ENCODE measurements around the gene INSIG2.

INSIG2 gene

GRCh38 chr2:118052474-118052873 lies 35.8 kb upstream of the INSIG2 start:
- H3K36me3 Mint-ChIP-seq (ENCODE audit: low read depth), result no peaks in the 10 kb centered on the region
- H3K27me3 Mint-ChIP-seq (ENCODE audit: low read depth), result peaks cover 36% of the 10 kb centered on the region
- no peak for DNase-seq (ENCODE audit: low spot score)
- H3K4me1 Mint-ChIP-seq (ENCODE audit: low read depth), result peaks cover 5% of the 10 kb centered on the region
- no peaks in the 10 kb centered on the region for H3K9me3 Mint-ChIP-seq
- no peak overlapping the region for H3K4me3 Mint-ChIP-seq
- H3K27ac Mint-ChIP-seq, result no peak overlapping the region

DNA sequence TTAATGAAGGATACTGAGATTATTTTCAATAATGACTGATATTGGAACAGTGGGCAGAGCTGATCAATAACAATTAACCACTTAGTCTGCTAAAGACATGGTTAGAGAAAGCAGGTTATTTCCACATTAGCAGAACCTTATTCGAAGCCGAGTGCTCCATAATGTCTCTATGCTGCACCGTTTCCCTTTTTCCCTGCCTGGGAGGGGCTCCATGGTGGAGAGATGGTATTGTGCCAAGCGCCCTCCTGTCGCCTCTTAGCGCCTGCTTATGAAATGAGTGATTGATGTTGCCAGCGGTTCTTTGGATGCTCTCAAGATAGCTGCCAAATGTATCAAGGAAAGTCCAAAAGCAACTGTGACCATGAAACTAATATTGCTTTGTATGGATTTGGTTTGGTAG lies 34.6 kb upstream of the INSIG2 start:
- no peaks in the 10 kb centered on the region for H3K36me3 Mint-ChIP-seq (ENCODE audit: low read depth)
- H3K4me1 Mint-ChIP-seq (ENCODE audit: low read depth), result peaks cover 3% of the 10 kb centered on the region
- no peak overlapping the region for H3K27ac Mint-ChIP-seq
- no peak overlapping the region for H3K4me3 Mint-ChIP-seq
- no peaks in the 10 kb centered on the region for H3K9me3 Mint-ChIP-seq
- no peak for DNase-seq (ENCODE audit: low spot score)
- peaks cover 38% of the 10 kb centered on the region for H3K27me3 Mint-ChIP-seq (ENCODE audit: low read depth)

GRCh38 chr2:118054213-118055008 lies 33.9 kb upstream of the INSIG2 start:
- H3K4me1 Mint-ChIP-seq (ENCODE audit: low read depth), result peaks cover 3% of the 10 kb centered on the region
- no peak overlapping the region for H3K27ac Mint-ChIP-seq
- no peaks in the 10 kb centered on the region for H3K36me3 Mint-ChIP-seq (ENCODE audit: low read depth)
- H3K27me3 Mint-ChIP-seq (ENCODE audit: low read depth), result peaks cover 35% of the 10 kb centered on the region
- H3K4me3 Mint-ChIP-seq, result no peak overlapping the region
- no peak for DNase-seq (ENCODE audit: low spot score)
- H3K9me3 Mint-ChIP-seq, result no peaks in the 10 kb centered on the region

DNA sequence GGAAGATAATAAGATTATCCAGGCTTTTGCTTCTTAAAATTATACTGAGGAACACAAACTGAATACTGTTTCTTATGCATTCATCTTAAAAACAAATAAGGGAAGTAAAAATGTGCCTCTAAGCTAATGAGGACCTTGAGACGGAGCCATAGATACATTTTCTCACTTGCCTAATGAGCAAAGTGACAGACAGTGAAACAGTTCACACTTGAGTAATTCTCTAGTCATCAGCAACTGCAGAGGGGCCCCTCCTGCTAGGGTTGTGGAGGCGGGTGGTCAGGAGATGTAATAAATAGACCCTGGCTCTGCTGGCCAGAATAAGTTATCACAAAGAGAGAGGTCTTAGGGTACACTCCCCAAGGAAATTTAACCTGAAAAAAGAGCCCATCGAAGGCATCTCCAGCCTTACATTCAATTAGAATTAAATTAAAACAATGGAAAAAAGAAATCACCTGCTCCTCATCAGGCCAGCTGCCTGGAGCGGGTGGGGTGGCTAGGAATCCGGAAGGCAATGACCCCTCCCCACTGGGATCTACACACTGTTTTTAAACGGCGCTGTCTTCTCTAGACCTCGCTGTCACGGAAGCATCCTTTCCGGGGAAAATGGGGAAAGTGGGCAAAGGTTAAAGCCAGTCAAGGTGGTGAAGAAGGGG lies 32.6 kb upstream of the INSIG2 start:
- no peak overlapping the region for H3K4me3 Mint-ChIP-seq
- H3K9me3 Mint-ChIP-seq, result no peaks in the 10 kb centered on the region
- no peak for DNase-seq (ENCODE audit: low spot score)
- peaks cover 5% of the 10 kb centered on the region for H3K4me1 Mint-ChIP-seq (ENCODE audit: low read depth)
- peaks cover 25% of the 10 kb centered on the region for H3K27me3 Mint-ChIP-seq (ENCODE audit: low read depth)
- H3K27ac Mint-ChIP-seq, result no peak overlapping the region
- H3K36me3 Mint-ChIP-seq (ENCODE audit: low read depth), result no peaks in the 10 kb centered on the region

DNA sequence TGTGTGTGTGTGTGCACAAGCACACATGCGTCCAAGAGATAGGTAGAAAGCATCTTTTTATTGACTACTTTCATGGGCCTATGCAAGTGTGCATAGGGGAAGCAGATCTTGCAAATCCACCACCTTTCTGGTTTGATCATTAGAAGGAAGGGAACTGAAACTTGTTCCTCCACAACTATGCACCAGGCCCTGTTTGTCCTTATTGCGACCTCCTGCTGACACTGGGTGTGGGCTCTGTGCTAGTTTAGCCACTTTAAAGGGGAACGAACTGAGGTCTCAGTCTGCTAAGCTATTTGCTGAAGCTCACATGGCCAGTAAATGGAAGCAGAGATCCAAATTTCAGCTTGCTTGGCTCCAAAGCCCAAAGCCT lies 32.1 kb upstream of the INSIG2 start:
- H3K27me3 Mint-ChIP-seq (ENCODE audit: low read depth), result peaks cover 23% of the 10 kb centered on the region
- H3K36me3 Mint-ChIP-seq (ENCODE audit: low read depth), result no peaks in the 10 kb centered on the region
- no peaks in the 10 kb centered on the region for H3K9me3 Mint-ChIP-seq
- H3K4me1 Mint-ChIP-seq (ENCODE audit: low read depth), result peaks cover 5% of the 10 kb centered on the region
- no peak for DNase-seq (ENCODE audit: low spot score)
- no peak overlapping the region for H3K27ac Mint-ChIP-seq
- no peak overlapping the region for H3K4me3 Mint-ChIP-seq

GRCh38 chr2:118056801-118057200 lies 31.5 kb upstream of the INSIG2 start:
- Mint-ChIP-seq H3K9me3 (no peaks in the 10 kb centered on the region), H3K4me1 (ENCODE audit: low read depth) (peaks cover 7% of the 10 kb centered on the region), H3K27ac (no peak overlapping the region)

DNA sequence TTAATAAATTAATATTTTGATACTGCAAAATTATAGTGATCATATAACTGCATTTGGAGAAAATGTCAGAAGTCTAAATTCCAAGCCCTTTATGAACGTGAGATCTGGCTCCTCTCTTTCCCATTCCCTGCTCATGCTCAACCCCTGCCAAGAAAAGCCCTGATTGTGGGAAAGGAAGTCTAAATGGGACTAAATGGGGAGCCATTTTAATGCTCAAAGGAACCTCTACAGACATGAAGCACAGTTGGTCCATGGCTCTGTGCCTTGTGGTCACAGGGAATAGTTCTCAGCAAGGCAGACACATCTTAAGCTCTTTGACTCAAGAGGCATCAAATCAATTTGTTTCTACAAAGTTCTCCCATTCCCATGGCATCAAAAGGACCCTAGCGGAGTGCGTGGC lies 29.3 kb upstream of the INSIG2 start:
- no peak for DNase-seq (ENCODE audit: low spot score)
- no peak overlapping the region for H3K27ac Mint-ChIP-seq
- H3K4me1 Mint-ChIP-seq (ENCODE audit: low read depth), result peaks cover 7% of the 10 kb centered on the region
- H3K36me3 Mint-ChIP-seq (ENCODE audit: low read depth), result no peaks in the 10 kb centered on the region
- no peaks in the 10 kb centered on the region for H3K9me3 Mint-ChIP-seq
- H3K4me3 Mint-ChIP-seq, result no peak overlapping the region
- H3K27me3 Mint-ChIP-seq (ENCODE audit: low read depth), result peaks cover 17% of the 10 kb centered on the region

More at GRCh38 chr2:118056801-118057200, 31.5 kb upstream of the INSIG2 start:
- H3K4me3 Mint-ChIP-seq, result no peak overlapping the region
- DNase-seq (ENCODE audit: low spot score), result no peak
- H3K27me3 Mint-ChIP-seq (ENCODE audit: low read depth), result peaks cover 20% of the 10 kb centered on the region
- H3K36me3 Mint-ChIP-seq (ENCODE audit: low read depth), result no peaks in the 10 kb centered on the region

DNA sequence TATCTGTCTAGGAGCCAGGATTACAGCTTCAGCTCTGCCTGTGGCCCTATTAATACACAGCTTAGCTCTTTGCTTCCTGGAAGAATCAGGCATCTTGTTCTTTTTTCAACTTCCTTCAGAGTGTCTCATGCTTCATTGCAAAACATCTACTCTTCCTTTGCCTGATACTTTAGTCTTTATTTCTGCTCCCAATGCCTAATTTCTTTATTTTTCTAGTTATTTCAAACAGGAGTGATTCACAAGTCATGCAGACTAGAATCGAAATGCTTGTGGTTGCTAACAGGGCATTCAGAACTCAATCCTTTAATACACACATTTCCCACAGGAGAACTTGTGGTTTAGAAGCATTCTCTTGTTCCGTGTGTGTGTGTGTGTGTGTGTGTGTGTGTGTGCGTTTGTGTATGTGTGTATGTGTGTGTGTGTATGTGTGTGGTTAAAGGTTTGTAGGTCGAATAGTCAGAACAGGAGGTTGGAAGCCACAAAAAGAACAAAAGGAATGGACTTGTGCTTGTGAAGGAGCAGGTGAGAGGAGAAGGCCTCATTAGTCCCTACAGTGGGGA lies 28.3 kb upstream of the INSIG2 start:
- Mint-ChIP-seq H3K36me3 (ENCODE audit: low read depth) (no peaks in the 10 kb centered on the region), H3K9me3 (no peaks in the 10 kb centered on the region), H3K4me3 (no peak overlapping the region), H3K27me3 (ENCODE audit: low read depth) (peaks cover 18% of the 10 kb centered on the region), H3K27ac (no peak overlapping the region), H3K4me1 (ENCODE audit: low read depth) (peaks cover 7% of the 10 kb centered on the region)
- no peak for DNase-seq (ENCODE audit: low spot score)

DNA sequence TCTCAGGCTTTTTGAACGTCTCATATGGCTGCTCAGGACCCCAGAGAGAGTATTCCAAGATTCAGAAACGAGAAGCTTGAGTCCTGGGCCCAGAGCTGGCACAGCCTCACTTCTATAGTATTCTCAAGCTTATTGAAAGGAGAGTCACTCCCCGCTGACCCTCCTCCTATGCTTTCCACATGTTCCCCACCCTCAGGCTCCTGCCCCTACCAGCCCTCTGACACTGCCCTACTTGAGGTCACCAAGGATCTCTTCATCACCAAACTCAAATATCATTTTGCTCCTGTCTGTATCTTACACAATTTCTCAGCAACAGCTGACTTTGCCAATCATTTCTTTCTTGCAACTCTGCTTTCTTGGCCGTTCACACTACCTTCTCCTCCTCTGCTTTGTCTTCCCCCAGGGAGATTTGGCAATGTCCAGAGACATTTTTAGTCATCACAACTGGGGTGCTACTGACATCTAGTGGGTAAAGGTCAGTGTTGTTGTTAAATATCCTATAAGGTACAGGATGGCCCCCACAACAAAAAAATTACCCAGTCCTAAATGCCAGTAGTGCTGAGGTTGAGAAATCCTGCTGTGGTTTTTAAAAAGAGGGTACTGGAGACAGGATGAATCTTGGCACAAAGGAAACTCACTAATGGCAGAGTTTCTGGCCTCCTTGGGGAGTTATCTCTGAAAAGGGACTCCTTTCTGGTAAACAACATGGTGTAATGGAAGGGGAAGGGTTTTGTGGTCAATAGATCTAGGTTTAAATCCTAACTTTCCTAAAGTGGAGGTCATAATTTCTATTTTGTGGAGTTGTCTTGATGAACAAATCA lies 26.9 kb upstream of the INSIG2 start:
- H3K36me3 Mint-ChIP-seq (ENCODE audit: low read depth), result no peaks in the 10 kb centered on the region
- DNase-seq (ENCODE audit: low spot score), result no peak
- no peaks in the 10 kb centered on the region for H3K9me3 Mint-ChIP-seq
- H3K4me1 Mint-ChIP-seq (ENCODE audit: low read depth), result peaks cover 7% of the 10 kb centered on the region
- no peak overlapping the region for H3K4me3 Mint-ChIP-seq
- no peak overlapping the region for H3K27ac Mint-ChIP-seq
- peaks cover 13% of the 10 kb centered on the region for H3K27me3 Mint-ChIP-seq (ENCODE audit: low read depth)

GRCh38 chr2:118062048-118062447 lies 26.2 kb upstream of the INSIG2 start:
- no peaks in the 10 kb centered on the region for H3K36me3 Mint-ChIP-seq (ENCODE audit: low read depth)
- no peak overlapping the region for H3K4me3 Mint-ChIP-seq
- DNase-seq (ENCODE audit: low spot score), result no peak
- no peak overlapping the region for H3K27ac Mint-ChIP-seq
- peaks cover 7% of the 10 kb centered on the region for H3K4me1 Mint-ChIP-seq (ENCODE audit: low read depth)
- peaks cover 13% of the 10 kb centered on the region for H3K27me3 Mint-ChIP-seq (ENCODE audit: low read depth)
- no peaks in the 10 kb centered on the region for H3K9me3 Mint-ChIP-seq

GRCh38 chr2:118062669-118063068 lies 25.6 kb upstream of the INSIG2 start:
- H3K27ac Mint-ChIP-seq, result no peak overlapping the region
- H3K4me1 Mint-ChIP-seq (ENCODE audit: low read depth), result peaks cover 7% of the 10 kb centered on the region
- no peaks in the 10 kb centered on the region for H3K36me3 Mint-ChIP-seq (ENCODE audit: low read depth)

GRCh38 chr2:118065015-118065706 lies 23.1 kb upstream of the INSIG2 start:
- H3K27me3 Mint-ChIP-seq (ENCODE audit: low read depth), result peaks cover 21% of the 10 kb centered on the region
- peaks cover 3% of the 10 kb centered on the region for H3K4me1 Mint-ChIP-seq (ENCODE audit: low read depth)
- H3K4me3 Mint-ChIP-seq, result no peak overlapping the region
- no peak for DNase-seq (ENCODE audit: low spot score)
- no peak overlapping the region for H3K27ac Mint-ChIP-seq
- H3K9me3 Mint-ChIP-seq, result no peaks in the 10 kb centered on the region
- H3K36me3 Mint-ChIP-seq (ENCODE audit: low read depth), result no peaks in the 10 kb centered on the region

More at GRCh38 chr2:118062669-118063068, 25.6 kb upstream of the INSIG2 start:
- Mint-ChIP-seq H3K27me3 (ENCODE audit: low read depth) (peaks cover 13% of the 10 kb centered on the region), H3K9me3 (no peaks in the 10 kb centered on the region), H3K4me3 (no peak overlapping the region)
- DNase-seq (ENCODE audit: low spot score), result no peak

DNA sequence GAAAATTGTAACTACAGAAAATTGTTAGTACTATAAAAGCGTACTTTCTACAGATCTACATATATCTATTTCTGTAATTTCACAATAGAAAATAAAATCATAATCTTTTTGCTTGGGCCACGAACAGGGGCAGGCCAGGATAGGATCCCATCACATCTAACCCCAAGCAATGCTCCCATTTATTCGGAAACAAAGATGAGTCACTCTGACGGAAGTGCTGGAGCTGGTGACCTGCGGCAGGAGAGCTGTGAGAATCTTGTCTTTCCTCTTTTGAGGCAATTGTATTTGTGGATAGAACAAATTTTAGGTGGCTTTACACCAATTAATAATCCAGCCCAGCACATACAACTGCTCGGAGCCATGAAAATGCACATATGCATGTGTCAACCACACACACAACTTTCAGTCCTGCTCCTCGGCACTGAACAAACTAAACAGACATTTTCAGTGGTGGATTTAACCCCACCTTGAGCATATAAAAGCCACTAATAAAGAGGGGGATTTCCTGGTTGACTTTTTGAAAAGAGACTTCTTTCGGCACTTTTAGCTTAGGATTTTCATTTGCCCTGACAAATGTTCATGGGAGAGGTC lies 22.3 kb upstream of the INSIG2 start:
- no peaks in the 10 kb centered on the region for H3K36me3 Mint-ChIP-seq (ENCODE audit: low read depth)
- no peak overlapping the region for H3K27ac Mint-ChIP-seq
- H3K9me3 Mint-ChIP-seq, result no peaks in the 10 kb centered on the region
- no peak for DNase-seq (ENCODE audit: low spot score)
- peaks cover 2% of the 10 kb centered on the region for H3K4me1 Mint-ChIP-seq (ENCODE audit: low read depth)
- peaks cover 25% of the 10 kb centered on the region for H3K27me3 Mint-ChIP-seq (ENCODE audit: low read depth)
- no peak overlapping the region for H3K4me3 Mint-ChIP-seq

Data from T-helper 2 cell treated with Interferon-gamma antibody and Interleukin-4, amounts not matched to agents 5 μg/mL and 100 μg/mL, for 36 hours (primary cell).